ENCODE results near the gene CARS2.

CARS2 gene

GRCh38 chr13:110689041-110689440 is 16.9 kb downstream of the CARS2 start:
- no peak for TF ChIP-seq CTCF (IDR thresholded peaks at IDR 0.05)
- no peak overlapping the region for H3K27ac ChIP-seq
- DNase-seq (ENCODE audit: low spot score), result no peak
- H3K4me3 ChIP-seq, result no peak overlapping the region

- DNase-seq (ENCODE audit: low spot score), result no peak
These were observed 18.2 kb downstream of the CARS2 start for GRCh38 chr13:110687736-110688135.

GRCh38 chr13:110685305-110686020 is 20.5 kb downstream of the CARS2 start:
- no peak for TF ChIP-seq CTCF (IDR thresholded peaks at IDR 0.05)
- no peak for DNase-seq (ENCODE audit: low spot score)
- no peak overlapping the region for H3K4me3 ChIP-seq
- H3K27ac ChIP-seq, result no peak overlapping the region

More at GRCh38 chr13:110687736-110688135, 18.2 kb downstream of the CARS2 start:
- no peak for TF ChIP-seq CTCF (IDR thresholded peaks at IDR 0.05)
- H3K27ac ChIP-seq, result no peak overlapping the region
- no peak overlapping the region for H3K4me3 ChIP-seq

GRCh38 chr13:110684388-110685056 is 21.4 kb downstream of the CARS2 start:
- DNase-seq (ENCODE audit: low spot score), result no peak
- TF ChIP-seq CTCF (IDR thresholded peaks at IDR 0.05), result no peak
- no peak overlapping the region for H3K27ac ChIP-seq
- no peak overlapping the region for H3K4me3 ChIP-seq

- TF ChIP-seq CTCF (IDR thresholded peaks at IDR 0.05), result no peak
- no peak overlapping the region for H3K27ac ChIP-seq
- DNase-seq (ENCODE audit: low spot score), result no peak
- no peak overlapping the region for H3K4me3 ChIP-seq
These were observed 22.0 kb downstream of the CARS2 start for GRCh38 chr13:110683921-110684320.

GRCh38 chr13:110683203-110683883 is 22.6 kb downstream of the CARS2 start:
- H3K27ac ChIP-seq, result no peak overlapping the region
- no peak for DNase-seq (ENCODE audit: low spot score)
- no peak for TF ChIP-seq CTCF (IDR thresholded peaks at IDR 0.05)
- no peak overlapping the region for H3K4me3 ChIP-seq

Measured in coronary artery (tissue), 2 donors.